NCI-H82 (cell line): ENCODE results near the gene LRRC70.
A peak's percentile ranks its signal among the peaks of the same experiment; 100 is the strongest.

Source experiments
- DNase-seq: peaks from one replicate; lab custom pipeline; 2025; lab: John Stamatoyannopoulos, UW

LRRC70 gene

DNA sequence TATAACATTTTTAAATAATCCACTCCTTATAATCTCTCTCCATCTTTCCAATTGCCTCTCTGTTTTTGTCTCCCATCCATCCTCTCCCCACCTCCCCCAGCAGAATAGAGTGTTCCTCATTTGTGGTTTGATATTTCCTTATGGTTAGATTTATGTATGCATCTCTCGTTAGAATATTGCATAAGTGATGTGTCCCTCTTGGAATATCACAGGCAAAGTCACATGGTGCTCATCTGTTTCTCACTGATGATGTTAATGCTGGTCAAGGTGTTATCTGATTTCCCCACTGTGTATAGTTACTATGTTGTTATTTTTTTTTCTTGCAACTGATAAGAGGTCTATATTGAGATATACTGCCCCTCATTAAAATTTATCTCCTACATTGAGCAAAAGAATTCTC is 3.1 kb upstream of the LRRC70 start:
- no peak for DNase-seq

DNA sequence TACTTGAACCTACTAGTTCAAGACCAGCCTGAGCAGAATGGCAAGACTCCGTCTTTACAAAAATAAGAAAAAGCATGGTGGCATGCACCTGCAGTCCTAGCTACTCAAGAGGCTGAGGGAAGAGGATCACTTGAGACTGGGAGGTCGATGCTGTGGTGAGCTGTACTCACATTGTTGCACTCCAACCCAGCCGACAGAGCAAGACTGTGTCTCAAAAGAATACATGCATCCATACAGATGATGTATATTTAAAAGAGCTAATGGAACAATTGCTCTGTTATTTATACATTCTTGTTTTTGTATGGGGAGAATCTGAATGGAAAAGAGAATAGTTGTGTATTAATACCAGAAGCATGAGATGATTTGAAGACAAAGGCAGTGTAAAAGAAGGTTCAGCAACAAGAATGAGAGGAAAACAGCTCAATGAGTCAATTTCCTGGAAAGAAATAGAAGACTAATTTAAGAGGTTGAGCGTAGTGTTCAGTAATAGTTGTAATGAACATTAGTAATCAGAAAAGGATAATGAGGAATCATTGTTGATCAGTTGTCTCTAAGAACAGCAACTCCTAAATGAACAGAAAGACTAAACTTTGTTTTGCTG is 1.9 kb upstream of the LRRC70 start:
- no peak for DNase-seq

DNA sequence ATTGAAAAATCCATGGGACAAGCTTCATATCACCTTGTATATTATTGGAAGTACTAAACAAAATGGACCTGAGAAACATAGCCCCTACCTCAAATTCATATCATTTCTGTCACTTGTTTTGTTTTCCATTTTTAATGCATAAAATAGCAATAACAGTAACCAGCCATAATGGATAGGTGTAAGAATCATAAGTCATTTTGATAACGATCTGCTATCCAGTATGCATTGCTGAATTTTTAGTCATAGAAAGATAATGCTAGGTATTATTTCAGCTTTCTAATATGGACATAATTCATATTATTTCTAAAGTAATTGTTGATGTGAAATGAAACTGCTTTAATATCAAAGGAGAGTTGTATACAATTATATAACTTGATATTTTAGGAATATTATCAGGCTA is 1.1 kb upstream of the LRRC70 start:
- no peak for DNase-seq

DNA sequence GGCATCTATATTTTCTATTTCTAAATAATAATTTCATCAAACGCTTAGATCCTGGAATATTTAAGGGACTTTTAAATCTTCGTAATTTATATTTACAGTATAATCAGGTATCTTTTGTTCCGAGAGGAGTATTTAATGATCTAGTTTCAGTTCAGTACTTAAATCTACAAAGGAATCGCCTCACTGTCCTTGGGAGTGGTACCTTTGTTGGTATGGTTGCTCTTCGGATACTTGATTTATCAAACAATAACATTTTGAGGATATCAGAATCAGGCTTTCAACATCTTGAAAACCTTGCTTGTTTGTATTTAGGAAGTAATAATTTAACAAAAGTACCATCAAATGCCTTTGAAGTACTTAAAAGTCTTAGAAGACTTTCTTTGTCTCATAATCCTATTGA is 1.1 kb downstream of the LRRC70 start:
- no peak for DNase-seq

GRCh38 chr5:62581836-62582597 is 3.4 kb downstream of the LRRC70 start:
- DNase-seq = no peak

DNA sequence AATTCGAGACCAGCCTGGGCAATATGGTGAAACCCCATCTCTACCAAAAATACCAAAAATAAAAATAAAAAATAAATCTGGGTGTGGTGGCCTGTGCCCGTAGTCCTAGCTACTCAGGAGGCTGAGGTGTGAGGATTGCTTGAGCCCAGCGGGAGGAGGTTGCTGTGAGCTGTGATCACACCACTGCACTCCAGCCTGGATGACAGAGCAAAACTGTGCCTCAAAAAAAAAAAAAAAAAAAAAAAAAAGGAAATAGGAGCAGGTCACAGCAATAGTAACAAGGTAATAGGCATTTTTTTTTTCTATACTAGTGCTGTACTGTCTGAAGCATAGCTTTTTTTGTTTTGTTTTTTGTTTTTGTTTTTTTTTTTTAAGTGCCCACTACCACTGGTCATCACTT is 5.8 kb downstream of the LRRC70 start:
- DNase-seq = no peak

GRCh38 chr5:62585306-62585705 is 6.7 kb downstream of the LRRC70 start:
- no peak for DNase-seq

DNA sequence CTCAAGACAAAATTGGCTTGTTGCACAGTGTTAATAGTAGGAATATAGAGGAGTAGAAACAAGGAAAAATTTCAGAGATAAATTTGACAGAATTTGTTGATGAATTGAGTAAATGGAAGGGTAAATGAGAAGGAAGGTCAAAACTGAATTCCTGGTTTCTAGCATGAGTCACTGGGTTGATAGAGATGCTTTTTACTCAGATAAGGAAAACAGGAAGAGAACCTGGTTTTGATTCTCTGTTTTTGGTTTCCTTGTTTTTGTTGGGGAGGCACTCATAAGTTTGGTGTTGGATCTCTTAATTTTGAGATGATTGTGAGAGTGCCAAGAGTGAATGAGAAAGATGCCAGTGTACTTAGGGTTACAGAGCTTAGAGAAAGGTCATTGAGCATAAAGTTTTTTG is 7.1 kb downstream of the LRRC70 start:
- no peak for DNase-seq

GRCh38 chr5:62587737-62588136 is 9.1 kb downstream of the LRRC70 start:
- no peak for DNase-seq

- no peak for DNase-seq
These were observed 10.0 kb downstream of the LRRC70 start for GRCh38 chr5:62588668-62589067.

- no peak for DNase-seq
These were observed 10.9 kb downstream of the LRRC70 start for GRCh38 chr5:62589504-62589903.

- DNase-seq = no peak
These were observed 11.8 kb downstream of the LRRC70 start for GRCh38 chr5:62590387-62590786.

DNA sequence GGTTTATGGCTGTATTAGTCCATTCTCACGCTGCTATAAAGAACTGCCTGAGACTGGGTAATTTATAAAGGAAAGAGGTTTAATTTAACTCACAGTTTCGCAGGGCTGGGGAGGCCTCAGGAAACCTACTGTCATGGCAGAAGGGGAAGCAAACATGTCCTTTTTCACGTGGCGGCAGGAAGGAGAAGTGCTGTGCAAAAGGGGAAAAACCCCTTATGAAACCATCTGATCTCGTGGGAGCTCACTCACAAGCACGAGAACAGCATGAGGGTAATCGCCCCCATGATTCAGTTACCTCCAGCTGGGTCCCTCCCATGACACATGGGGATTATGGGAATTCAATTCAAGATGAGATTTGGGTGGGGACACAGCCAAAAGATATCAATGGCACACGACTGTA is 13.9 kb downstream of the LRRC70 start:
- DNase-seq = peak; percentile 19

- no peak for DNase-seq
These were observed 14.7 kb downstream of the LRRC70 start for GRCh38 chr5:62593331-62593730.

DNA sequence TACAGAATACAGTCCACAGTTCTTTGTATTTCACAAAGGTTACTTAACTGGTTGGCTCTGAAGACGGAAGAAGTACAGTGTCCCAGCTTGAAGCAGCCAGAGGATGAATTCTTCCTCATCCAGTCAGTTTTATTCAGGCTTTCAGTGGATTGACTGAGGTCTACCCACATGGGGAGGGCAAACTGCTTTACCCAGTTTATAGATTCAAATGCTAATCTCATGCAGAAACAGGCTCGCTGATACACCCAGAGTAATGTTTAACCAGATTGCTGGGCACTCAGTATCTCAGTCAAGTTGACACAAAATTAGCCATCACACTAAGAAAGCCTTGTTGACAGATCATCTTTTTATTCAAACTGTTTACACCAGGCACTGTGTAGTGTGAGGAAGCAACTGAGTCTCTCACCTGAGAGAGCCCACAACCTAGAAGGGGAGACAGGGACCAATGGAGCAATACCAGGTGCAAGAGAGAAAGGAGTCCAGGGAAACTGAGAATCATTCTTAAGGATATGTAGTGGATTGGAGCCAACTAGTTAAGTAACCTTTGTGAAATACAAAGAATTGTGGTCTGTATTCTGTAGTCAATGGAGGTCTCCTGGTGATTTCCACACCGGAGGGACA is 15.9 kb downstream of the LRRC70 start:
- no peak for DNase-seq

- no peak for DNase-seq
These were observed 17.5 kb downstream of the LRRC70 start for GRCh38 chr5:62596096-62596495.

DNA sequence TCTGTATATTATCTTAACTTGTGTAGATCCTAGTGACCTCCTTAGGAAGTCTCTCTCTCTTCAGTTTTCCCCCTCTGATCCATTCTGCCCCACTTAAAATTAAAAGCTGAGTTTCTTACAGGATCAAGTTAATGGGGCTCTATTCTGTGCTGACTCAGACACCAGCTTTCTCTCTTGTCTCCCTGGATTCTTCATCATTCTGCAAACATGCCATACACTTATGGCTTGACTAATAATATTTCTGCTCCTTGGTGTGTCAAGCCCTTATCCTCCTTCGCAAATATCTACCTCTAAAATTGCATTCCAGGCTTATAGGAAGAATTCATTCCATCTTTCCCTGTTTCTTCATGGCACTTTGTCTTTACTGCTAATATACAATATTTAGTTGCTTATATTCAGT is 18.1 kb downstream of the LRRC70 start:
- no peak for DNase-seq

DNA sequence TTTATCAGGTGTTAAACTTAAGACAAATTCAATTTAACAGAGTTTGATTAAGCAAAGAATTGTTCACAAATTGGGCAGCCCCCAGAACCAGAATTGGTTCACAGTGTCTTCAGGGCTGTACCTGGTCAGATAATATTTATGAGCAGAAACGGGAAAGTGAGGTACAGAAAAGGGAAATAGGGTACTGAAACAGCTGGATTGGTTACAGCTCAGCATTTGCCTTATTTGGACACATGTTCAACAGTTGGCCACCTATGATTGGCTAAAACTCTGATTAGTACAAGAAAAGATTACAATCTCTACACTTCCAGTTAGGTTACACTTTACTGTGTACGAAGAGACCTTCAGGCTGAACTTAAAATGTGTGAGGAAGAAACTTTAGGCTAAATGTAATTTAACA is 18.7 kb downstream of the LRRC70 start:
- DNase-seq = no peak

DNA sequence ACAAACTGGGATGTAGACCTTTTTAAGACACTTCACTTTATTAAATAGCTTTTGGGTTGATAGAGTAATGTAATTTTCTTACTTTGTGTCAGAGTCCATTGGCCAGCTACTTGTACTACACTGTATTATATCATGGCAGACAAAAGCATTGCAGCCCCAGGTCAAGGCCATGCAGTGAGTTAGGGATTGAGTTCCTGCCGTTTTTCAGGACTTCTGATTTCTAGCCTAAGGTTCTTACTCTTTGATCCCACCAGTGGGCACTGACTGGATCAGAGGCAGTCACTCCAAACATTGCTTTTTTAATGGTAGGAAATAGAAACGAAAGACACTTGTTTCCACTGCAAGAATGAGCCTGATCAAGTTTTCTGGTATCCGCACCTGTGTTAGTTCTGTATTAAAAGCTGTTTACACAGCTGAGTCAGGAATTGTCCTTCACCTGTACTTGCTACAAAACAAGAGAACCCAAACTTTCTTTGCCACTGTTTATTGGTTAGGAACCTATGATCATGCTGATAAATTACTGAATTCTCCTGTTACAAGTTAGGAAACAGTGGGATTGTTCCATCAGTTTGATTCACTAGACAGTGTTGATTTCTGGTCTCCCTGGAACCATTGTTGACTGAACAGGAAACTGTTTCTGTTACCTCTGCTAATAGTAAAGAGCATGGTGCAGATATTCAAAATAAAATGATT is 22.1 kb downstream of the LRRC70 start:
- DNase-seq = no peak

GRCh38 chr5:62603934-62604333 is 25.3 kb downstream of the LRRC70 start:
- no peak for DNase-seq

GRCh38 chr5:62605638-62606037 is 27.0 kb downstream of the LRRC70 start:
- DNase-seq = no peak

DNA sequence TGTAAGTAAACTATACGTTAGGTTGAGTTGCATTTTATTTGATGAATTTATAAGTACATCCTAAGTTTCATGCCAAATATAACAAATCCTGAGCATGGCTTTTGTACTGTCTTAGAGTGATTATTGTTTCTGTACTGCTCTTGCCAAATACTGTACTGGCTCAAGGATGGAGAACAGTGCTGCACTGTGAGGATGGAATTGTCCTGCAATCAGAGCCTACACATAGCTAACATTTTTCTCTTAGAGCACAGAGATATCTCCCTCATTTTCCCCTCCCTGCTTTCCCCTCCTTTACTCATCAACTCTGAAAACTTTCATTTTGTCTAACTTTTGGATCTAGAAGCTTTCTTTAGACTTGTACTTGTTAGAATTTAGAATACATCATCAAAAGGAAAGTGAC is 28.3 kb downstream of the LRRC70 start:
- DNase-seq = no peak

DNA sequence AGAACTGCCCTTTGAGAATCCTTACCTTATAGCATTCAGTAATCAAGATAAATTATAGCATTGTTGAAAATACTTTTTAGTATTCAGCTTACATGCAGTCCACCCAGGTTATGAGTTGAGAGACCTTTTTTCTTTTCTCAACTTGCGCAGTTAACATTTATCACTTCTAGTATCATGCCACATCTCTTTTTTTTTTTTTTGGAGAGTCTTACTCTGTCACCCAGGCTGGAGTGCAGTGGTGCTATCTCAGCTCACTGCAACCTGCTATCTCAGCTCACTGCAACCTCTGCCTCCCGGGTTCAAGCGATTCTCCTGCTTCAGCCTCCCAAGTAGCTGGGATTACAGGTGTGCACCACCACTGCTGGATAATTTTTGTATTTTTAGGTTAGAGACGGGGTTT is 29.0 kb downstream of the LRRC70 start:
- no peak for DNase-seq
